Brain pericyte (primary cell): ENCODE data around the gene HOXA1.

ENCODE experiments used
- DNase-seq: peaks from one replicate; pipeline ENCODE4 v3.0.0-alpha.2; 2012; ENCODE audit warnings: low read depth, low spot score

HOXA1 gene

GRCh38 chr7:27131390-27131819 is 35.6 kb upstream of the HOXA1 start:
- no peak for DNase-seq

GRCh38 chr7:27130540-27131389 is 35.0 kb upstream of the HOXA1 start, which contains the start of gene HOXA4:
Gene HOXA4 (minus strand): TSS chr7:27130757. CDS start chr7:27130733, 24 bp downstream.
- DNase-seq = no peak

GRCh38 chr7:27129729-27130539 is 34.1 kb upstream of the HOXA1 start:
- no peak for DNase-seq

GRCh38 chr7:27128776-27129728 is 33.3 kb upstream of the HOXA1 start:
- DNase-seq = no peak

- no peak for DNase-seq
Observed at GRCh38 chr7:27128034-27128433, 32.2 kb upstream of the HOXA1 start.

- no peak for DNase-seq
Observed at GRCh38 chr7:27126596-27127327, 31.0 kb upstream of the HOXA1 start.

- DNase-seq = no peak
Observed at GRCh38 chr7:27125986-27126394, 30.2 kb upstream of the HOXA1 start.

- no peak for DNase-seq
Observed at GRCh38 chr7:27124902-27125689, 29.3 kb upstream of the HOXA1 start.

GRCh38 chr7:27124096-27124901 is 28.5 kb upstream of the HOXA1 start:
- no peak for DNase-seq

- no peak for DNase-seq
Observed at GRCh38 chr7:27123477-27124053, 27.8 kb upstream of the HOXA1 start.

GRCh38 chr7:27123007-27123476 is 27.2 kb upstream of the HOXA1 start:
- DNase-seq = no peak

GRCh38 chr7:27122077-27122910 is 26.5 kb upstream of the HOXA1 start:
- DNase-seq = no peak

- no peak for DNase-seq
Observed at GRCh38 chr7:27121684-27122076, 25.9 kb upstream of the HOXA1 start.

GRCh38 chr7:27119412-27119911 is 23.7 kb upstream of the HOXA1 start:
- no peak for DNase-seq

- DNase-seq = no peak
Observed at GRCh38 chr7:27118580-27118979, 22.8 kb upstream of the HOXA1 start.

GRCh38 chr7:27117887-27118491 is 22.2 kb upstream of the HOXA1 start:
- no peak for DNase-seq
